H7 (cell line): ENCODE measurements around the gene ACP4. TPM values are rescaled to one million over a fixed set of nuclear protein-coding genes. Genes with fewer than 3 reads are reported as not detected.

Source experiments
- DNase-seq: peaks from one replicate; pipeline ENCODE4 v3.0.0; 2012
- H3K27me3 ChIP-seq: 2 replicates; pipeline ENCODE4 v1.6.0; 2011; ENCODE audit warnings: mild to moderate bottlenecking, low read length; ENCODE audit not compliant: control insufficient read depth, insufficient read depth
- H3K36me3 ChIP-seq: replicated peaks from 2 replicates; pipeline ENCODE4 v1.5.1; 2011; ENCODE audit warnings: low read length; ENCODE audit not compliant: control insufficient read depth, insufficient read depth
- H3K4me3 ChIP-seq: 2 replicates; pipeline ENCODE4 v1.5.1; 2011; ENCODE audit warnings: low read depth, mild to moderate bottlenecking, control low read depth, low read length, moderate library complexity; ENCODE audit not compliant: insufficient read depth
- total RNA-seq: library from RNA; depleted of rRNA; stranded (reverse); fragments of >200 nt; shearing (Covaris generic); gene quantifications from 2 replicates; pipeline ENCODE4 v1.2.3, GENCODE V29; 2014

Gene ACP4
- total RNA-seq, 1 experiment from 2014 or later = not detected

DNA sequence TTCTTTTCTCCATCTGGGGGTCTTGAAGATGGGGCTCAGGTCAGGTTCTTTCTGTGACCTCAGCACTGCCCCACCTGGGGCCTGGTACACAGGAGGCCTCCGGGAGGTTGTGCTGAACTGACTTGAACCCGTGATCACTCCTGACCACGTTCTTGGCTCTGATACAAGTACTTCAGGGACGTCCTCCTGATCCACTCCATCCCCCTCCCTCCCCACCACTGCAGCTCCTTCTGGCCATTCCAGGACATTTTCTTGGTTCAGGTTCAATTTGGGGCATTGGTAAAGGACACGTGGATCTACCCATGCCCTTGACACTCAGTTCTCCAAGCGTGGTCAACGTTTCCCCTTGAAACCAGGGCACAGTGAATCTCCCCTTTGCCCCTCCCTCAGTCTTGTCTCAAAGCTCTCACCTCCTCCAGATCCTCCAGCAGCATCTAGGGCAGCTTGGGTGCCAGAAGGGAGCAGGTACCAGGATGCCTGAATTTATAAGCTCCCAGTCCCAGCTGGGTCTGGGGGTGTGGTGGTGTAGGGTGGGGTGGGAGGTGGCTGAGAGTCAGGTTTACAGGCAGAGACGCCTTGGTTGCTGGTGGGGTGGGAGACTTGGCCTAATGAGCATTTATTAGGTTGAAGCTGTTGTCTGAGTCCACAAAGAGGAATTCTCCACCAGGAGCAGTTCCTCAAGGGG is 43.0 kb downstream of the ACP4 start, which contains the start of gene KLK15:
KLK15 (minus strand) TSS at position 458 of the 685 bp plus-strand sequence. CDS start 2,082 bp downstream, outside the sequence.
- H3K36me3 ChIP-seq = no peaks in the 10 kb centered on the region
- peaks cover 22% of the 10 kb centered on the region for H3K27me3 ChIP-seq
- DNase-seq = no peak
- H3K4me3 ChIP-seq = no peak within 1 kb of the TSS

DNA sequence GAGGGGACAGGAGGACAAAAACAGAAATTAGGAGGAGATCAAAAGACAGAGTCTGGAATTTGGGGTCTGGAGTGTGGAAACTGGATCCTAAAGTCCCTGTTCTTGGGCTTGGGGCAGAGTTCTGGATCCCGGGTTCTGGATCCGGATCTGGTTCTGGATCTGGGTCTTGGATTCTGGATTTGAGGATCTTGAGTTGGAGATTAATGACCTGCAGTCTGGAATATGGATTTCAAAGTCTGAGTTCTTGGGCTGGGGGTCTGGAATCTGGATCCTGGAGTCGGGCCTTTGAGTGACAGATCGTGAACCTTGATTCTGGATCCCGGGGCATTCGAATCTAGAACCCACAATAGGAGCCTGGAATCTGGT is 43.6 kb downstream of the ACP4 start:
- no peak overlapping the region for H3K4me3 ChIP-seq
- DNase-seq = no peak
- H3K27me3 ChIP-seq = peaks cover 22% of the 10 kb centered on the region
- H3K36me3 ChIP-seq = no peaks in the 10 kb centered on the region

DNA sequence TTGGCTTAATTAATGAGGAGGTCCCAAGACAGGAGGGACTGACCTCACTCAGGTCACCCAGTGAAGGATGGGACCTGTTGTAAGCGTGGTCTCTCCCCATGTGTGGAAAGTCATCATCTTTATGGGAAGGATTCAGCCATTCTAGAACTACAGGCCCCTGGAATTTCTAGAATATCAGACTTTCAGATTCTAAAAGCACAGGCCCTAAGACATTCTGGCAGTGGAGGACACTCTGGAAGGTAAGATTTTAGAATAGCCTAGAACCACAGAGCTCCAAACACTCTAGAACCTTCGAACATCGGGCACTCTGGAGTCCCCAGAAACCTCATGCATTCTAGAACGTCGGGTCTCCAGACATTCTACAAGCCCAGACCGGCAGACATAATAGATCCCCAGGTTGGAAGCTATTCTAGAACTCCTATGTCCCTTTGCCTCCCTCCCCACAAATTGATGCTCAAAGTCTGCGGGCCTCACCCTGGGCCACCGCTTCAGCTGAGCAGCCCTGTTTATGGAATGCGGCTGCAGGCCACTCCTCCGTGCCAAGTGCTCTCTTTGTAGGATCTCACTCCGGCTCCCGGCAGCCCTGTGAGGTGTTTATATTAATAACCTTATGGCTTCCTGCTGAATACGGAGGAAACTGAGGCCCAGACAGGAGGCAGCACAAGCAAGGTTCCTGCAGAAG is 45.0 kb downstream of the ACP4 start:
- no peaks in the 10 kb centered on the region for H3K36me3 ChIP-seq
- DNase-seq = peak; percentile 73

DNA sequence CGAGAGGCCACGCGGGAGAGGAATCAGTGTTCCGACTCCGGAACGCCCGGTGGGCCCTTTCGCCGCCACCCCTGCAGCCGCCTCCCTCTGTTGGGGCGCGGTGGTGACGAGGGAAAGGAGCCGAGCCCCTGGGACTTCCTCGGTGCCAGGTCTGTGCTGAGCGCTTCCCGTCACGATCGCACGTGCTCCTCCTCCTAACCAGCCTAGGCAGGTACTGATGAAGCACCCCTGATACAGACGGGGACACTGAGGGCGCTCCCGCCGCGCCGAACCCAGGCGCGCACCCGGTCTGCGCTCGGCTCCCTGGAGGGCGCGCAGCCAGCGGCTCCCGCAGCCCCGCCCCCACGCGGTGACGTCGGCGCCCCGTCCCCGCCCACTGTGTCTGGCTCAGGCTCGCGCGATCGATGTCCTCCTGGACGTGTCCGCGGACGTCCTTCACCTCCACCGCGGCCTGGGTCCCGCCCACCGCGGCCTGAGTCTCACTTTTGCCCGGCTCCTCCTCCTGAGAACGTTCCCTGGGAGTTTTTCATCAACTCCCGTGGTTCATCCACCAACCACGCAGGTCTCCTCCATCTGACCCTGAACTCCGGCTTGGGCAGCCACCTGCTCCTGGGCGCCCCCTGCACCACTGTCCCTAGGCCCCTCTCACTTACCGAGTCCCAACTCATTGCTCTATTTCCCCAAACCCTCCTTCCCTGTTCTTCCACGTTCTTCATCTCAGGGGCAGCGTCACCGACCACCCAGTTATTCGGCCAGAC is 45.7 kb downstream of the ACP4 start:
- H3K4me3 ChIP-seq = peak overlapping the region; percentile 78
- no peaks in the 10 kb centered on the region for H3K36me3 ChIP-seq
- H3K27me3 ChIP-seq = peaks cover 24% of the 10 kb centered on the region
- DNase-seq = peak; percentile 95

More for the DNA sequence above, 45.0 kb downstream of the ACP4 start:
- peak overlapping the region; percentile 78 for H3K4me3 ChIP-seq
- H3K27me3 ChIP-seq = peaks cover 22% of the 10 kb centered on the region

DNA sequence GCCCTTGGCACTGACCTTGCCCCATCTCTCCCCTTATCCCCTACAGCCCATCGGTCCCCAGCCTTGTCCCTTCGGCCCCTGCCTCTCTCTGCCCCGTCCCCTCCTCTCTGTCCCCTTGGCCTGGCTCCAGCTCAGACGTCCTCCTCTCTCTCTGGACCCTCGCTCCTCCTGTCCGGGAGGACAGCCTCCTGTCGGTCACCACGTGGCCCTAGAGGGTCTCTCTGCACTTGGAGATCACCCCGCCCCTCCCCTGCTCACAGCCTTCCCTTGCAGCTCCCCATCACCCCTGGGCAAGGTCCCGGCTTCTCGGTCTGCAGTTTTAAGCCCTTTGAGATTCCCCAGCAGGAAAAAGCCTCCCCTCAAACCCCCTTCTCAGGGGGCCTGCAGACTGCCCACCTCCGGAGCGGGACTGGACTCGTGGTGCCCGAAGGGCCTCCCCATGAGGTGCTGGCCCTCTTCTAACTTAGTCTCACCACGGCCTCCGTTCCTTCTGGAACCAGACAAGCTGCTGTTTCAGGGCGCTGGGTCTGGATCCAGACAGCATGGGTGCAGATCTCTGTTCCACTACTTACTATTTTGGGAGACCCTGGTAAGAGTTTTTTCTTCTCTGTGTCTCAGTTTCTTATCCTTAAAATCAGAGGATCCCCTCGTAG is 46.5 kb downstream of the ACP4 start:
- Histone ChIP-seq H3K36me3 (no peaks in the 10 kb centered on the region), H3K27me3 (peaks cover 25% of the 10 kb centered on the region), H3K4me3 (no peak overlapping the region)
- peak; percentile 77 for DNase-seq

DNA sequence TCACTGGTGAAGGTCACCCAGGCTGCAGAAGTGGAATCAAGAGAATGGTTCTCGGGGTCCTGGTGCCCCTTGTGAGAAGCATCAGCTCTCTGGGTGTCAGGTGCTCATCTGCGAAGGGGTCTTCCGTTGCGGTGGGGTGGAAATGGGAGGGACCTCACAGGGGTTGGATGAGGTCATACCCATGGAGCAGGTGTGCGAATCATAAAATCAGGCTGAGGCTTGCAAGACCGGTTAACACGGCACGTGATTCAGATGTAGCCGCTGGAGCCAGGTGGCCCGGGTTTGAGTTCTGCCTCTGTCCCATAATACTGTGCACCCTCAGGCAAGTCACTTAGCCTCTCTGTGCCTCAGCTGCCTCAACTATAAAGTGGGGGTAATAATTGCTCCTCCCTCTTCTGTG is 47.1 kb downstream of the ACP4 start:
- DNase-seq = peak; percentile 22
- H3K27me3 ChIP-seq = peaks cover 25% of the 10 kb centered on the region
- H3K36me3 ChIP-seq = no peaks in the 10 kb centered on the region
- H3K4me3 ChIP-seq = no peak overlapping the region

DNA sequence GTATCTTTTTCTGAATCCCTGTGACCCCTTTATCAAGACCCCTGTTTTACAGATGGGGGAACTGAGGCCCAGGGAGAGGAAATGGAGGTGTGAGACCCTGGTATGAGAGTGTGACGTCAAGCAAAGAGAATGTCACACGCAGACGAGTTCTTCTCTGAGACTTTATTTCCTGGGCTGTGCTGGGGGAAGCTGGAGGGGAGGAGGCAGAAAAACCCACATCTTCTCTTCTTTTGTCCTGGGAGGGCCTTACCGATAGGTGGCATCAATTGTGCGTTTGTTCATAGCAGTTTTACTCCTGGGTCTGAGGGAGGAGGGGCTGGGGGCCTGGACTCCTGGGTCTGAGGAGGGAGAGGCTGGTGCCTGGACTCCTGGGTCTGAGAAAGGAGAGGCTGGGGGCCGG is 48.0 kb downstream of the ACP4 start:
- peak; percentile 84 for DNase-seq
- no peak overlapping the region for H3K4me3 ChIP-seq
- no peaks in the 10 kb centered on the region for H3K36me3 ChIP-seq
- peaks cover 25% of the 10 kb centered on the region for H3K27me3 ChIP-seq

DNA sequence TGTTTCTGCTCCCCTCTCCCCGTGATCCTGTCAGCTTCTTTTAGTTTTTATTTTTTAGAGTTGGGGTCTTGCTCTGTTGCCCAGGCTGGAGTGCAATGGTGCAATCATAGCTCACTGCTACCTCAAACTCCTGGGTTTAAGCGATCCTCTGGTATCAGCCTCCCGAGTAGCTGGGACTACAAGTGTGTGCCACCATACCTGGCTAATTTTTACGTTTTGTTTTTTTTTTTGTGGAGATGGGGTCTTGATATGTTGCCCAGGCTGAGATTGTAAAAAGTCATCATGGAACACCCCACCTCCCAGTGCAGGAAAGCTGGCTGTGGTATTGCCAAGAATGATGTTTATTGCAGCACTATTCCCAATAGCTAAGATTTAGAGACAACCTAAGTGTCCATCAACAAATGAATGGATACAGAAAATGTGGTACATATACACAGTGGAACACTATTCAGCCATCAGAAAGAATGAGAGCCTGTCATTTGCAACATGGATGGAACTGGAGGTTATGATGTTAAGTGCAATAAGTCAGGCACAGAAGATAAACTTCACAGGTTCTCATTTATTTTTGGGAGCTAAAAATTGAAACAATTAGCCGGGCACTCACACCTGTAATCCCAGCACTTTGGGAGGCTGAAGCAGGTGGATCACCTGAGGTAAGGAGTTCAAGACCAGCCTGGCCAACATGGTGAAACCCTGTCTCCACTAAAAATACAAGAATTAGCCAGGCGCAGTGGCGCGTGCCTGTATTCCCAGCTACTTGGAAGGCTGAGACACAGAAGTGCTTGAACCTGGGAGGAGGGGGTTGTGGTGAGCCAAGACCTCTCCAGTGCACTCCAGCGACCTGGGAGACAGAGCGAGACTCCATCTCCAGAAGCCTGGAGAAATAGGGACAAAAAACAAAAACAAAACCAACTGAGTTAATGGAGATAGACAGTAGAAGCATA is 49.8 kb downstream of the ACP4 start:
- H3K4me3 ChIP-seq = no peak overlapping the region

DNA sequence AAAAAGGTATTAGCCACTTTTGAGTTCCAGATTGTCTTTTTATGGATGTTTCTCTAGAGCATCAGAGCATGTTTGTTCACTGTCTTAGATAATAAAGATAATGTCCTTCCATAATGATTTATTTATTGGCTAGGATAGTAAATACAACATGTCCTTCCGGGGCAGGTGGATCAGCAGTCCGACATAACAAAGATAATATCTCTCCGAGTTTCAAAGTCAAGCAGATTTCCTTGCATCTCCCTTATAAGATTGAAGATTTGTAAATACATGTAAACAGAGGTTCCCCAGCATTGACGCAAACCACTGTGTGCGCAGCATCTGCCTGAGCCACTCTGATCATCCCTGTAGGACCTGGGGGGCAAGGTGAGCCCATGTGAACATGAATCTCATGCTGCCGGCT is 51.9 kb downstream of the ACP4 start:
- DNase-seq = no peak
- H3K4me3 ChIP-seq = no peak overlapping the region
- no peaks in the 10 kb centered on the region for H3K36me3 ChIP-seq
- H3K27me3 ChIP-seq = peaks cover 13% of the 10 kb centered on the region

More for the DNA sequence above, 49.8 kb downstream of the ACP4 start:
- Histone ChIP-seq H3K27me3 (peaks cover 30% of the 10 kb centered on the region), H3K36me3 (no peaks in the 10 kb centered on the region)
- no peak for DNase-seq

DNA sequence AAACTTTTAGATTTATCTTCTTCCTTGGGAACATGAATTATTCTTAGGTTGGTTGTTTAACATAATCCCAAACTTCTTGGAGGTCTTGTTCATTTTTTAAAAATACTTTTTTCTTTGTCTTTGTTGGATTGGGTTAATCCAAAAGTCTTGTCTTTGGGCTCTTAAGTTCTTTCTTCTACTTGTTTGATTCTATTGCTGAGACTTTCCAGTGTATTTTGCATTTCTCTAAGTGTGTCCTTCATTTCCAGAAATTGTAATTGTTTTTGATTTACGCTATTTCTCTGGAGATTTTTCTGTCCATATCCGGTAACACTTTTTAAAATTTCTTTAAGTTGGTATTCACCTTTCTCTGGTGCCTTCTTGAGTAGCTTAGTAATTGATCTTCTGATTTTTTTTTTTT is 53.0 kb downstream of the ACP4 start:
- Histone ChIP-seq H3K36me3 (no peaks in the 10 kb centered on the region), H3K27me3 (peaks cover 11% of the 10 kb centered on the region), H3K4me3 (no peak overlapping the region)
- DNase-seq = no peak

DNA sequence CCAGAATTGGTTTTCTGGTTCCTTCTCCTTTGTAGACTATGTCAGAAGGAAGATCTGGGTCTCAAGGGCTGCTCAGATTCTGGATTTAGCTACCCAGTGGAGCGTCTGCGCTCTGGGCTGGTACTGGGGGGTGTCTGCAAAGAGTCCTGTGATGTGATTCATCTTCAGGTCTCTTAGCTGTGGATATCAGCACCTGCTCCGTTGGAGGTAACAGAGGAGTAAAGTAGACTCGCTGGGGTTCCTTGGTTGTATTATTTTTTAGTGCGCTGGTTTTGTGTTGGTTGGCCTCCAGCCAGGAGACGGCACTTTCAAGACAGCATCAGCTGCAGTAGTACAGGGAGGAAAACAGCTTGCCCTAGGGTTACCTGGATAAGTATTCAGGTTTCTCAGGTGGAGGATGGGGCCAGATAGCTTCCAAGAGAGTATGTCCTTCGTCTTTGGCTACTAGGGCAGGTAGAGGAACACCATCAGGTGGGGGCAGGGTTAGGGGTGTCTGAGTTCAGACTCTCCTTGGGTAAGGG is 53.5 kb downstream of the ACP4 start:
- Histone ChIP-seq H3K36me3 (no peaks in the 10 kb centered on the region), H3K4me3 (no peak overlapping the region), H3K27me3 (peaks cover 11% of the 10 kb centered on the region)
- DNase-seq = no peak

DNA sequence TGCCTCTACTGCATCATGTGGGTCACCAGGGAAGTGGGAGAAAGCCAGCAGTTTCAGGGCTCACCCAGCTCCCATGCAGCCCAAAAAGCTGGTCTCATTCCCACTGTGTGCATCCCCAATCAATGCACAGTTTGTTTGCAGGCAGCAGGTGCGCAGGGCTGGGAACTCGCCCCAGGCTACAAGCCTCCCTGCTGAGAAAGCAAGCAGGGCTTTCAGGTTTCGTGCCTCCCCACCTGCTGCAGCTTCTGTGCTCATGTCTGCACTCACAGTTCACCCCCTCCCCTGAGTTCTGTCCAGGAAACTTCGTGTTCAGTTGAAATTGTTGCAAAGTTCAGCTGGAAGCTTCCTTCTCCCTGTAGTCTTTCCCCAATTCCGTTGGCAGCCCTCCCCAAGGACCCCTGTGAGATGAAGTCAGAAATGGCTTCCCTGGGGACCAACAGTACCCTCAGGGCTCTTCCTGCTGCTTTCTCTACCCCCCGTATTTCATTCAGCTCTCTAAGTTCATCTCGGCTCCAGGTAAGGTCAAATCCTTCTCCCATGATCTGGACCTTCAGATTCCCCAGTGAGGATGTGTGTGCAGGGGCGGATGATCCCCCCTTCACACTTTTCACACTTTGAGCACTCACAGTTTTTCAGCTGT is 54.2 kb downstream of the ACP4 start:
- Histone ChIP-seq H3K36me3 (no peaks in the 10 kb centered on the region), H3K27me3 (peaks cover 11% of the 10 kb centered on the region), H3K4me3 (no peak overlapping the region)
- DNase-seq = no peak
